GM15510 (cell line): Measurements from ENCODE around the gene C19orf47.

Experiments used
- POLR2A ChIP-seq: IDR thresholded peaks from 3 replicates; pipeline ENCODE4 v1.6.1; 2011; ENCODE audit warnings: borderline replicate concordance; ENCODE audit not compliant: insufficient read length; ENCODE audit errors: extremely low read depth

C19orf47 gene

GRCh38 chr19:40284501-40285352 is 63.5 kb downstream of the C19orf47 start, which contains the start of gene AKT2:
TSS of gene AKT2 (minus strand) at chr19:40285345. CDS start at chr19:40265267, 20,078 bp downstream.
- TF ChIP-seq POLR2A, result peak; percentile 64

GRCh38 chr19:40284251-40284500 is 64.0 kb downstream of the C19orf47 start:
- TF ChIP-seq POLR2A, result no peak

GRCh38 chr19:40283414-40284250 is 64.6 kb downstream of the C19orf47 start:
- no peak for TF ChIP-seq POLR2A

- TF ChIP-seq POLR2A, result no peak
These were observed 65.3 kb downstream of the C19orf47 start for GRCh38 chr19:40282920-40283319.

GRCh38 chr19:40282209-40282580 is 66.0 kb downstream of the C19orf47 start:
- TF ChIP-seq POLR2A, result no peak

- no peak for TF ChIP-seq POLR2A
These were observed 66.6 kb downstream of the C19orf47 start for GRCh38 chr19:40281381-40282208.

GRCh38 chr19:40280608-40281221 is 67.5 kb downstream of the C19orf47 start:
- no peak for TF ChIP-seq POLR2A

- TF ChIP-seq POLR2A, result no peak
These were observed 68.2 kb downstream of the C19orf47 start for GRCh38 chr19:40279761-40280607.

- TF ChIP-seq POLR2A, result no peak
These were observed 69.1 kb downstream of the C19orf47 start for GRCh38 chr19:40279120-40279551.

GRCh38 chr19:40278361-40279035 is 69.7 kb downstream of the C19orf47 start:
- TF ChIP-seq POLR2A, result no peak

GRCh38 chr19:40277356-40278059 is 70.7 kb downstream of the C19orf47 start:
- TF ChIP-seq POLR2A, result no peak
